AG04450 (cell line): ENCODE measurements around the gene C14orf119. TPM values are rescaled to one million over a fixed set of nuclear protein-coding genes. Genes with fewer than 3 reads are reported as not detected.

ENCODE experiments used
- CTCF ChIA-PET: fragments of 300-600, 350-600 bp; formaldehyde crosslinking; extraction: SDS; loops from one replicate; lab custom pipeline; 2022; ENCODE audit warnings: antibody characterized with exemption, inconsistent platforms; lab: Charles Lee
- POLR2A ChIA-PET: fragments of 350-600 bp; formaldehyde crosslinking; extraction: SDS; loops from one replicate; lab custom pipeline; 2021; ENCODE audit warnings: antibody characterized with exemption, inconsistent platforms; lab: Yijun Ruan, JAX
- DNase-seq: peaks from one replicate; pipeline ENCODE4 v3.0.0-alpha.2; 2011; ENCODE audit warnings: low read depth, low spot score
- H3K27ac ChIP-seq: one replicate; pipeline ENCODE4 v1.5.1; 2012; ENCODE audit warnings: low read depth, low read length, control low read depth
- H3K27me3 ChIP-seq: one replicate; pipeline ENCODE4 v1.6.0; 2012; ENCODE audit warnings: low read length; ENCODE audit not compliant: control insufficient read depth, insufficient read depth
- H3K4me3 ChIP-seq: 2 replicates; pipeline ENCODE4 v1.5.1; 2011; ENCODE audit warnings: mild to moderate bottlenecking, low read depth, low read length, control low read depth
- H3K9me3 ChIP-seq: 2 replicates; pipeline ENCODE4 v1.5.1; 2012; ENCODE audit warnings: low read length; ENCODE audit not compliant: control insufficient read depth, insufficient read depth
- CTCF ChIP-seq: IDR thresholded peaks from 2 replicates; pipeline ENCODE4 v1.5.1; 2011; ENCODE audit warnings: low read depth, low read length, control low read depth, inconsistent platforms
- polyA plus RNA-seq: library from polyadenylated mRNA; depleted of rRNA; stranded (reverse); fragments of >200 nt; gene quantifications from 2 replicates; pipeline ENCODE4 v1.2.3, GENCODE V29; 2011

C14orf119 gene
- polyA plus RNA-seq, 1 experiment: 128 TPM

GRCh38 chr14:23093104-23093503, 2.2 kb upstream of the C14orf119 start:
- ChIA-PET CTCF (interaction anchor here (1.2 to 17.2 kb wide), 4 partner anchors 10 to 26 kb away, joined by 3 to 317 read pairs (median 46); no protein-coding TSS in a partner anchor), POLR2A (no interaction called here)
- H3K27ac ChIP-seq: no peak overlapping the region
- H3K4me3 ChIP-seq: peak overlapping the region; percentile 95
- TF ChIP-seq CTCF: no peak
- H3K27me3 ChIP-seq: no peaks in the 10 kb centered on the region
- DNase-seq: no peak
- no peaks in the 10 kb centered on the region for H3K9me3 ChIP-seq

GRCh38 chr14:23093526-23093925, 1.8 kb upstream of the C14orf119 start:
- H3K27me3 ChIP-seq: no peaks in the 10 kb centered on the region
- no peaks in the 10 kb centered on the region for H3K9me3 ChIP-seq
- DNase-seq: no peak
- TF ChIP-seq CTCF: no peak
- peak overlapping the region; percentile 95 for H3K4me3 ChIP-seq
- POLR2A ChIA-PET: no interaction called here
- no peak overlapping the region for H3K27ac ChIP-seq
- CTCF ChIA-PET: interaction anchor here (1.6 to 5.3 kb wide), 6 partner anchors 12 to 537 kb away, joined by 7 to 74 read pairs (median 20); no protein-coding TSS in a partner anchor

- ChIA-PET POLR2A (interaction anchor here (0.5 to 2.1 kb wide), 17 partner anchors 12 to 227 kb away, joined by 3 to 31 read pairs (median 6); partner anchors contain the start of genes AJUBA, CDH24, PABPN1 and RBM23), CTCF (interaction anchor here (0.6 to 5.3 kb wide), 19 partner anchors 8 to 537 kb away, joined by 3 to 74 read pairs (median 6); no protein-coding TSS in a partner anchor)
- peak; percentile 38 for TF ChIP-seq CTCF
- Histone ChIP-seq H3K27ac (peak overlapping the region; percentile 96), H3K9me3 (no peaks in the 10 kb centered on the region), H3K27me3 (no peaks in the 10 kb centered on the region), H3K4me3 (peak overlapping the region; percentile 95)
- DNase-seq: no peak
These were observed 1.2 kb upstream of the C14orf119 start for GRCh38 chr14:23093991-23094665.

- POLR2A ChIA-PET: interaction anchor here (0.5 to 2.1 kb wide), 24 partner anchors 10 to 1020 kb away, joined by 3 to 31 read pairs (median 6); partner anchors contain the start of genes AJUBA, CDH24, CIROP and DCAF11
- H3K27me3 ChIP-seq: no peaks in the 10 kb centered on the region
- peak within 1 kb of the TSS; percentile 95 for H3K4me3 ChIP-seq
- no peak for TF ChIP-seq CTCF
- CTCF ChIA-PET: interaction anchor here (0.6 to 5.3 kb wide), 20 partner anchors 9 to 538 kb away, joined by 3 to 74 read pairs (median 6); no protein-coding TSS in a partner anchor
- peak; percentile 71 for DNase-seq
- H3K9me3 ChIP-seq: no peaks in the 10 kb centered on the region
- H3K27ac ChIP-seq: peak within 1 kb of the TSS; percentile 99
These were observed 574 bp upstream of the C14orf119 start, which contains the start of gene ACIN1 for GRCh38 chr14:23094666-23095195. Gene ACIN1, minus strand, starts transcription at chr14:23095136. Its CDS starts 24 bp downstream, at chr14:23095112.
